Cardiac fibroblast (primary cell): Measurements from ENCODE around the gene CDH7.

Experiments used
- DNase-seq, 2 donors: peaks; one replicate each; pipeline versions ENCODE4 v3.0.0 to v3.0.0-alpha.2; 2010; ENCODE audit warnings: low read depth in 2 of 2
- H3K4me3 ChIP-seq, 2 donors: replicated peaks in 1 of 2; 1 replicate in 1 of 2; 2 replicates in 1 of 2; pipeline ENCODE4 v1.5.1; 2011; ENCODE audit warnings: low read depth in 2 of 2, low read length in 2 of 2, mild to moderate bottlenecking in 2 of 2, moderate library complexity in 1 of 2
- CTCF ChIP-seq: IDR thresholded peaks from one replicate; pipeline ENCODE4 v1.5.1; 2011; ENCODE audit warnings: low read depth, mild to moderate bottlenecking, low read length, inconsistent platforms

The CDH7 gene

GRCh38 chr18:65822826-65823225 lies 72.0 kb downstream of the CDH7 start:
- DNase-seq = no peak
- no peak for TF ChIP-seq CTCF
- H3K4me3 ChIP-seq = no peak overlapping the region

- no peak for DNase-seq
- TF ChIP-seq CTCF = no peak
- H3K4me3 ChIP-seq = no peak overlapping the region
These were observed 76.6 kb downstream of the CDH7 start for GRCh38 chr18:65827444-65827843.

- no peak overlapping the region for H3K4me3 ChIP-seq
- TF ChIP-seq CTCF = no peak
- no peak for DNase-seq
These were observed 85.1 kb downstream of the CDH7 start for GRCh38 chr18:65835881-65836280.

- TF ChIP-seq CTCF = no peak
- no peak overlapping the region for H3K4me3 ChIP-seq
- DNase-seq = no peak
These were observed 95.3 kb downstream of the CDH7 start for GRCh38 chr18:65846107-65846506.

GRCh38 chr18:65852273-65852672 lies 101.5 kb downstream of the CDH7 start:
- TF ChIP-seq CTCF = no peak
- DNase-seq = no peak
- no peak overlapping the region for H3K4me3 ChIP-seq

GRCh38 chr18:65859075-65859474 lies 108.3 kb downstream of the CDH7 start:
- no peak for TF ChIP-seq CTCF
- DNase-seq = no peak
- no peak overlapping the region for H3K4me3 ChIP-seq

GRCh38 chr18:65869527-65869926 lies 118.7 kb downstream of the CDH7 start:
- DNase-seq = no peak
- TF ChIP-seq CTCF = no peak
- no peak overlapping the region for H3K4me3 ChIP-seq
